SU-DHL-6 (cell line): ENCODE results near the gene UEVLD.
"Not testable (repeated sequence)": the region's sequence is repeated elsewhere in the genome, so short reads cannot be mapped to it uniquely, and the experiment has no call there.

Experiments used
- CTCF ChIP-seq: fragments of 200-600 bp; sonication (generic); IDR thresholded peaks from one replicate; pipeline ENCODE4 v1.5.1; 2017; ENCODE audit warnings: antibody characterized with exemption, mild to moderate bottlenecking, low read length, moderate library complexity; ENCODE audit not compliant: insufficient read depth, poor library complexity, severe bottlenecking
- EZH2phosphoT487 ChIP-seq: fragments of 200-600 bp; sonication (generic), shearing (Covaris generic); conservative IDR thresholded peaks from 2 replicates; pipeline ENCODE4 v1.6.1; 2018; ENCODE audit warnings: mild to moderate bottlenecking, antibody characterized with exemption, low read length, moderate library complexity, mixed read lengths

GRCh38 chr11:18594088-18594487 lies 5.6 kb upstream of the UEVLD start:
- TF ChIP-seq CTCF, EZH2phosphoT487: not testable (repeated sequence)
